ENCODE measurements around the gene F11R. TPM values are rescaled to one million over a fixed set of nuclear protein-coding genes. Genes with fewer than 3 reads are reported as not detected.
A peak's percentile ranks its signal among the peaks of the same experiment; 100 is the strongest.

The F11R gene
- total and polyA plus RNA-seq, 4 donors = 25.8 to 80.4 (median 45.6) TPM

DNA sequence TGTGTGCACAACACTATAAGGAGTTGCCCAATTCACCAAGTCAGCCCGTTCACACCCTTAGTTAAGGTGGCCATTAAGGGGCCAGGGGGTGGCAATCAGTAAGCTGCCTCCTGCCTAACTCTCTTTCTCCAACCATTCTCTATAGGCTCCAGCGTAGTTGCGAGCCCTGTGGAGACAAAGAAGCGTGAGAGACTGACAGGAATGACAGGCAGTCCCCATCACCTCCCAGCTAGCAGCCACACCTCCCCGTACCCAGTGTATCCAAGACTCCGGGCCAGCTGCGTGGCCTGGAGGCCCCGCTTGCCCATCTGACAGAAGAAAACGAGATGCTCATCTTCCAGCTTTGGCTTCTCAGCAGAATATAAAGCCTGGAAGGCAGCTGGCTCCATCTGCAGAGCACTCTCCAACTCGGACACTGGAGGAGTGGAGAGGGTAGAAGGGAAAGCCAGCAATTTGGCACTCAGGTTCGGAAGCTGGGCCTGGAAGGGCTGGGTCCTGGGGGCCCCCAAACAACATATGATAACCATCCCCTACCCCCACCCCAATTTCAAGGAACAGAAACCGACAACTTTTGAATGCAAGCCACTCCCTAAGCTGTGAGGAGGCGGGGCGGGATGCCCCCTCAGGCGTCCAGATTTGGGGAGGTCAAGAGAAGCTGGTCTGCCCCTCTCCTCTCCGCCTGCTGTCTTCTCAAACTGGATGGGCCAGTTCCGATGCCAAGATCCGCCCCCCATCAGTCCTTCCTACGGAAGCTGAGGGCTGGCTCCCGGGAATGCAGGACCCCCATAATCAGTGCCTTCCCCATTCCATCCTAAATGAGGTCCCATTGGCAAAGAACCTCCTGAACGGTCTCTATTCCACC lies 16.9 kb upstream of the F11R start:
- no peaks in the 10 kb centered on the region for H3K27me3 ChIP-seq (ENCODE audit: control insufficient read depth in 4 of 4, insufficient read depth in 4 of 4, low read length in 3 of 4)
- 61% methylated on average over 21 of the region's 21 CpGs for WGBS
- DNase-seq (ENCODE audit: low spot score) = no peak
- H3K9me3 ChIP-seq (ENCODE audit: control insufficient read depth in 4 of 4, low read length in 3 of 4) = no peaks in the 10 kb centered on the region
- H3K4me1 ChIP-seq (ENCODE audit: control insufficient read depth in 4 of 4, insufficient read depth in 4 of 4, low read length in 3 of 4) = peaks cover 9 to 30% (median 14%) of the 10 kb centered on the region in 4 donors
- H3K36me3 ChIP-seq (ENCODE audit: control insufficient read depth in 4 of 4, insufficient read depth in 3 of 4, low read depth in 1 of 4, low read length in 3 of 4) = peaks cover 2 to 35% (median 28%) of the 10 kb centered on the region in 4 donors
- peak overlapping the region; percentile 66 to 80 (median 68) for H3K4me3 ChIP-seq (ENCODE audit: low read depth in 1 of 3, low read length in 3 of 3)
- peak overlapping the region; percentile 9 to 78 for H3K27ac ChIP-seq (ENCODE audit: low read depth in 1 of 2, low read length in 2 of 2)
- H3K9ac ChIP-seq (ENCODE audit: low read depth in 1 of 2, low read length in 2 of 2) = no peak overlapping the region
- TF ChIP-seq FOXA2 (IDR thresholded peaks at IDR 0.05) (no peak), FOXA1 (IDR thresholded peaks at IDR 0.05) (no peak), SP1 (IDR thresholded peaks at IDR 0.05) (no peak), NR2F2 (IDR thresholded peaks at IDR 0.05) (no peak), REST (IDR thresholded peaks at IDR 0.05) (no peak)
- TF ChIP-seq, protein P1, sequence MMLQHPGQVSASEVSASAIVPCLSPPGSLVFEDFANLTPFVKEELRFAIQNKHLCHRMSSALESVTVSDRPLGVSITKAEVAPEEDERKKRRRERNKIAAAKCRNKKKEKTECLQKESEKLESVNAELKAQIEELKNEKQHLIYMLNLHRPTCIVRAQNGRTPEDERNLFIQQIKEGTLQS (IDR thresholded peaks at IDR 0.05) = no peak

DNA sequence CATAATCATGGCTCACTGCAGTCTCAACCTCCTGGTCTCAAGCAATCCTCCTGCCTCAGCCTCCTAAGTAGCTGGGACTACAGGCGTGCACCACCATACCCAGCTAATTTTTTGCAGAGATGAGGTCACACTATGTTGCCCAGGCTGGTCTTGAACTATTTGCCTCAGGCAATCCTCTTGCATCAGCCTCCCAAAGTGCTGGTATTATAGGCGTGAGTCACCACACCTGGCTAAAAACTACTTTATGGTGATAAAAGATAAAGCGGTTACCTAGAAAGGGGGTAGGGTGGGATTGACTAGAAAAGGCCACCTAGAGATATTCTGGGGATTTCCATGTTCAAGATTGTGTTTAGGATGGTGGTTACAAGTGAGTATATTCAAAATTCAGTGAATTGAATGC lies 12.8 kb upstream of the F11R start:
- Histone ChIP-seq H3K9me3 (ENCODE audit: control insufficient read depth in 4 of 4, low read length in 3 of 4) (no peaks in the 10 kb centered on the region), H3K27me3 (ENCODE audit: control insufficient read depth in 4 of 4, insufficient read depth in 4 of 4, low read length in 3 of 4) (no peaks in the 10 kb centered on the region), H3K9ac (ENCODE audit: low read depth in 1 of 2, low read length in 2 of 2) (no peak overlapping the region), H3K4me3 (ENCODE audit: low read depth in 1 of 3, low read length in 3 of 3) (no peak overlapping the region), H3K36me3 (ENCODE audit: control insufficient read depth in 4 of 4, insufficient read depth in 3 of 4, low read depth in 1 of 4, low read length in 3 of 4) (no peaks in the 10 kb centered on the region), H3K27ac (ENCODE audit: low read depth in 1 of 2, low read length in 2 of 2) (no peak overlapping the region), H3K4me1 (ENCODE audit: control insufficient read depth in 4 of 4, insufficient read depth in 4 of 4, low read length in 3 of 4) (peaks cover 9 to 29% (median 18%) of the 10 kb centered on the region in 4 donors)
- TF ChIP-seq NR2F2 (IDR thresholded peaks at IDR 0.05) (no peak), SP1 (IDR thresholded peaks at IDR 0.05) (no peak), FOXA1 (IDR thresholded peaks at IDR 0.05) (no peak), YY1 (IDR thresholded peaks at IDR 0.05) (no peak), HNF4A (conservative IDR thresholded peaks at IDR 0.05) (no peak), GABPA (IDR thresholded peaks at IDR 0.05 in 1 of 2, conservative IDR thresholded peaks at IDR 0.05 in 1 of 2) (no peak), TAF1 (conservative IDR thresholded peaks at IDR 0.05) (no peak), FOXA2 (IDR thresholded peaks at IDR 0.05) (no peak), RXRA (IDR thresholded peaks at IDR 0.05) (no peak), EGR1 (IDR thresholded peaks at IDR 0.05; ENCODE audit: low read depth in 2 of 2) (no peak), RAD21 (IDR thresholded peaks at IDR 0.05) (no peak), REST (IDR thresholded peaks at IDR 0.05) (no peak), HNF4G (IDR thresholded peaks at IDR 0.05) (no peak), JUND (IDR thresholded peaks at IDR 0.05) (no peak)
- TF ChIP-seq, protein P1 (IDR thresholded peaks at IDR 0.05) = no peak
- TF ChIP-seq, protein P2, sequence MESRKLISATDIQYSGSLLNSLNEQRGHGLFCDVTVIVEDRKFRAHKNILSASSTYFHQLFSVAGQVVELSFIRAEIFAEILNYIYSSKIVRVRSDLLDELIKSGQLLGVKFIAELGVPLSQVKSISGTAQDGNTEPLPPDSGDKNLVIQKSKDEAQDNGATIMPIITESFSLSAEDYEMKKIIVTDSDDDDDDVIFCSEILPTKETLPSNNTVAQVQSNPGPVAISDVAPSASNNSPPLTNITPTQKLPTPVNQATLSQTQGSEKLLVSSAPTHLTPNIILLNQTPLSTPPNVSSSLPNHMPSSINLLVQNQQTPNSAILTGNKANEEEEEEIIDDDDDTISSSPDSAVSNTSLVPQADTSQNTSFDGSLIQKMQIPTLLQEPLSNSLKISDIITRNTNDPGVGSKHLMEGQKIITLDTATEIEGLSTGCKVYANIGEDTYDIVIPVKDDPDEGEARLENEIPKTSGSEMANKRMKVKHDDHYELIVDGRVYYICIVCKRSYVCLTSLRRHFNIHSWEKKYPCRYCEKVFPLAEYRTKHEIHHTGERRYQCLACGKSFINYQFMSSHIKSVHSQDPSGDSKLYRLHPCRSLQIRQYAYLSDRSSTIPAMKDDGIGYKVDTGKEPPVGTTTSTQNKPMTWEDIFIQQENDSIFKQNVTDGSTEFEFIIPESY (IDR thresholded peaks at IDR 0.05) = no peak
- TF ChIP-seq, protein P3, sequence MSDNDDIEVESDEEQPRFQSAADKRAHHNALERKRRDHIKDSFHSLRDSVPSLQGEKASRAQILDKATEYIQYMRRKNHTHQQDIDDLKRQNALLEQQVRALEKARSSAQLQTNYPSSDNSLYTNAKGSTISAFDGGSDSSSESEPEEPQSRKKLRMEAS (IDR thresholded peaks at IDR 0.05) = no peak
- TF ChIP-seq, protein P4, sequence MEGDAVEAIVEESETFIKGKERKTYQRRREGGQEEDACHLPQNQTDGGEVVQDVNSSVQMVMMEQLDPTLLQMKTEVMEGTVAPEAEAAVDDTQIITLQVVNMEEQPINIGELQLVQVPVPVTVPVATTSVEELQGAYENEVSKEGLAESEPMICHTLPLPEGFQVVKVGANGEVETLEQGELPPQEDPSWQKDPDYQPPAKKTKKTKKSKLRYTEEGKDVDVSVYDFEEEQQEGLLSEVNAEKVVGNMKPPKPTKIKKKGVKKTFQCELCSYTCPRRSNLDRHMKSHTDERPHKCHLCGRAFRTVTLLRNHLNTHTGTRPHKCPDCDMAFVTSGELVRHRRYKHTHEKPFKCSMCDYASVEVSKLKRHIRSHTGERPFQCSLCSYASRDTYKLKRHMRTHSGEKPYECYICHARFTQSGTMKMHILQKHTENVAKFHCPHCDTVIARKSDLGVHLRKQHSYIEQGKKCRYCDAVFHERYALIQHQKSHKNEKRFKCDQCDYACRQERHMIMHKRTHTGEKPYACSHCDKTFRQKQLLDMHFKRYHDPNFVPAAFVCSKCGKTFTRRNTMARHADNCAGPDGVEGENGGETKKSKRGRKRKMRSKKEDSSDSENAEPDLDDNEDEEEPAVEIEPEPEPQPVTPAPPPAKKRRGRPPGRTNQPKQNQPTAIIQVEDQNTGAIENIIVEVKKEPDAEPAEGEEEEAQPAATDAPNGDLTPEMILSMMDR (IDR thresholded peaks at IDR 0.05; ENCODE audit: low read depth, low read length, missing input control) = no peak
- WGBS = 97% methylated on average over 3 of the region's 3 CpGs
- DNase-seq (ENCODE audit: low spot score) = no peak

All from liver (tissue), 9 donors.